GM12872 (cell line): ENCODE measurements around the gene PTN.

ENCODE experiments used
- CTCF ChIP-seq: IDR thresholded peaks from 3 replicates; pipeline ENCODE4 v1.5.1; 2011; ENCODE audit warnings: low read depth, mild to moderate bottlenecking, low read length, moderate library complexity; ENCODE audit not compliant: insufficient read depth

Gene PTN

GRCh38 chr7:137324796-137325696, 18.5 kb downstream of the PTN start:
- no peak for TF ChIP-seq CTCF

GRCh38 chr7:137316648-137317353, 26.7 kb downstream of the PTN start:
- no peak for TF ChIP-seq CTCF

- no peak for TF ChIP-seq CTCF
Measured at GRCh38 chr7:137313201-137313600, 30.3 kb downstream of the PTN start.

DNA sequence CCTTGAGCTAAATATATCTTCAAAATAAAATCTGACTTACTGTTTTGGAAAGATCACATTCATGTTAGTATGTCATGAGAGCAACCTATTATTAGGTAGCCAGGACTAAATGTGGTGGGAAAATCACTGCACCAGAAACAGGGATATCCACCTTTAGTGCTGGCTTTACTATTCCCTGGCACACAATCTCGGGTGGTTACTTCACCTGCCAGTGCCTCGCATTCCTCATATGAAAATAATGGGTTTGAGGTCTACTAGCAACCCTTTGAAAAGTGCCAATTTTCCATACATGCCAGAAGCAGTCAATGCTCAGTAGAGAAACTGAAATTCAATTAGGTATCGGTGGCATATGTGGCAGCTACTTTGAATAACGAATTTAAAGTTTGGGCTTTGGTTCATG, 36.8 kb downstream of the PTN start:
- no peak for TF ChIP-seq CTCF

DNA sequence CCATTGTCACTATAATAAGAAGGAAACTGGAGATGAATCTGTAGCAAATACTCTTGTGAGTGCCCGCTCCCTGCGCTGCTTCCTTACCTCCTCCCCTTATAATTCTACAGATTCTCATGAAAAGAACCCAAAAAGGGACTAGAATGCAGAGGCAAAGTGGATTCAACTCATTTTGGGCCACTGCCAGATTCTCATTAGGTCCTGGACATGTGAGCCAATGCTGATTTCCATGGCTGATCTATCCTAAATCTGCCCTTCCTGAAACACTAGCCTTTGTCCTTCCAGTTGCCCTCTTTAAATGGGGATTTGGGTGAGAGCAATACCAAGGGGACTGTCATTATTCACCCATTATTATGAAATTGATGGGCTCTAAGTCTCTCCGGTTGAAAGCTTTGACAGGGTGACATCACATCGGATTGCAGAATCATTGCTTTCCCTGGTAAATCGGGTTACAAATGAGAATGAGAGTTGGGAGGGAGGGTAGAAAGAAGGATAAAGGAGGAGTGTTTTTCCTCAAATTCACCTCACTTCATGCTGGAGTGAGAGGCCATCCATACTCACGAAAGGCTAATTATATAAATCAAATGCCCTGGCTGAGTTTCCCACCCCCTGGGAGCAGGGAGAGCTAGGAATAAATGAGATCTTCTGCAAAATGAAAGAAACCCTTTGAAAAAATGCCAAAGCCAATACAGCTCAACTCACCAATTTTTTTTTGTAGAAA, 37.5 kb downstream of the PTN start:
- no peak for TF ChIP-seq CTCF

GRCh38 chr7:137304624-137305235, 38.8 kb downstream of the PTN start:
- TF ChIP-seq CTCF, result no peak

- no peak for TF ChIP-seq CTCF
Measured at GRCh38 chr7:137304165-137304564, 39.4 kb downstream of the PTN start.
